Astrocyte (in vitro differentiated cells and primary cell): ENCODE measurements around the gene DIRAS1. TPM values are rescaled to one million over a fixed set of nuclear protein-coding genes. Genes with fewer than 3 reads are reported as not detected.

Source experiments
- DNase-seq: peaks from one replicate; pipeline ENCODE4 v3.0.0-alpha.2; 2010; ENCODE audit warnings: low read depth
- FAIRE-seq: peaks from 2 replicates; lab custom pipeline; 2011; peaks lifted over from hg19 to GRCh38; lab: Jason Lieb, UNC
- H2AFZ ChIP-seq: 2 replicates; pipeline ENCODE4 v1.6.0; 2012; ENCODE audit warnings: low read depth, low read length, inconsistent platforms
- H3K27ac ChIP-seq: 2 replicates; pipeline ENCODE4 v1.5.1; 2011; ENCODE audit warnings: low read depth, low read length, inconsistent platforms
- H3K27me3 ChIP-seq: 2 replicates; pipeline ENCODE4 v1.6.0; 2011; ENCODE audit warnings: low read length, inconsistent platforms; ENCODE audit not compliant: insufficient read depth
- H3K36me3 ChIP-seq: 2 replicates; pipeline ENCODE4 v1.5.1; 2011; ENCODE audit warnings: low read length, inconsistent platforms; ENCODE audit not compliant: insufficient read depth
- H3K4me1 ChIP-seq: 2 replicates; pipeline ENCODE4 v1.5.1; 2011; ENCODE audit warnings: low read length, inconsistent platforms; ENCODE audit not compliant: insufficient read depth
- H3K4me2 ChIP-seq: 2 replicates; pipeline ENCODE4 v1.6.0; 2012; ENCODE audit warnings: low read length, inconsistent platforms
- H3K4me3 ChIP-seq: 2 replicates; pipeline ENCODE4 v1.5.1; 2011; ENCODE audit warnings: low read depth, mild to moderate bottlenecking, low read length, inconsistent platforms; ENCODE audit not compliant: insufficient read depth
- H3K79me2 ChIP-seq: 2 replicates; pipeline ENCODE4 v1.6.0; 2012; ENCODE audit warnings: mild to moderate bottlenecking, low read length, inconsistent platforms; ENCODE audit not compliant: insufficient read depth
- H3K9ac ChIP-seq: 2 replicates; pipeline ENCODE4 v1.6.0; 2012; ENCODE audit warnings: mild to moderate bottlenecking, low read length, inconsistent platforms
- H3K9me3 ChIP-seq: 2 replicates; pipeline ENCODE4 v1.5.1; 2012; ENCODE audit warnings: low read depth, mild to moderate bottlenecking, low read length, inconsistent platforms; ENCODE audit not compliant: insufficient read depth
- H4K20me1 ChIP-seq: 2 replicates; pipeline ENCODE4 v1.6.0; 2012; ENCODE audit warnings: low read length, inconsistent platforms; ENCODE audit not compliant: insufficient read depth
- H3K27ac Mint-ChIP-seq: one replicate; pipeline ENCODE4 v1.8.0; 2021; ENCODE audit warnings: mild to moderate bottlenecking, mixed read lengths; ENCODE audit not compliant: unreplicated experiment
- H3K27me3 Mint-ChIP-seq: one replicate; pipeline ENCODE4 v1.8.0; 2021; ENCODE audit warnings: low read depth, mixed read lengths; ENCODE audit not compliant: unreplicated experiment
- H3K36me3 Mint-ChIP-seq: one replicate; pipeline ENCODE4 v1.8.0; 2021; ENCODE audit warnings: low read depth, mixed read lengths; ENCODE audit not compliant: unreplicated experiment
- H3K4me1 Mint-ChIP-seq: one replicate; pipeline ENCODE4 v1.8.0; 2021; ENCODE audit warnings: low read depth, mixed read lengths; ENCODE audit not compliant: unreplicated experiment
- H3K4me3 Mint-ChIP-seq: one replicate; pipeline ENCODE4 v1.8.0; 2021; ENCODE audit warnings: mild to moderate bottlenecking, moderate library complexity, mixed read lengths; ENCODE audit not compliant: unreplicated experiment
- H3K9me3 Mint-ChIP-seq: one replicate; pipeline ENCODE4 v1.8.0; 2021; ENCODE audit warnings: mild to moderate bottlenecking, mixed read lengths; ENCODE audit not compliant: unreplicated experiment
- CTCF ChIP-seq: IDR thresholded peaks from 2 replicates; pipeline ENCODE4 v1.5.1; 2011; ENCODE audit warnings: low read depth, mild to moderate bottlenecking, inconsistent platforms, low read length, moderate library complexity; ENCODE audit not compliant: insufficient read depth
- EZH2 ChIP-seq: IDR thresholded peaks from 2 replicates; pipeline ENCODE4 v1.6.1; 2012; ENCODE audit warnings: mild to moderate bottlenecking, low read length, inconsistent platforms; ENCODE audit not compliant: insufficient read depth
- total RNA-seq: library from RNA; stranded (reverse); gene quantifications from 2 replicates; pipeline ENCODE4 v1.2.1, GENCODE V29; 2021

The DIRAS1 gene
- total RNA-seq, 1 donor from 2014 or later = 5.9 TPM

GRCh38 chr19:2719920-2720776, 1.0 kb downstream of the DIRAS1 start:
- Mint-ChIP-seq H3K27me3 (peaks cover 14% of the 10 kb centered on the region), H3K36me3 (peaks cover 6% of the 10 kb centered on the region), H3K9me3 (peaks cover 8% of the 10 kb centered on the region), H3K4me3 (peak overlapping the region; percentile 73), H3K27ac (no peak overlapping the region), H3K4me1 (no peaks in the 10 kb centered on the region)
- Histone ChIP-seq H3K79me2 (no peaks in the 10 kb centered on the region), H3K4me3 (no peak overlapping the region), H3K36me3 (no peaks in the 10 kb centered on the region), H3K4me1 (peaks cover 22% of the 10 kb centered on the region), H3K9me3 (peaks cover 6% of the 10 kb centered on the region), H3K4me2 (peak overlapping the region; percentile 72), H3K27ac (no peak overlapping the region), H4K20me1 (no peaks in the 10 kb centered on the region), H3K9ac (no peak overlapping the region), H3K27me3 (no peaks in the 10 kb centered on the region), H2AFZ (no peak overlapping the region)
- peak; percentile 8 for DNase-seq
- TF ChIP-seq EZH2 (no peak), CTCF (no peak)
- no peak for FAIRE-seq

GRCh38 chr19:2719232-2719735, 1.9 kb downstream of the DIRAS1 start:
- H3K4me3 Mint-ChIP-seq = no peak overlapping the region
- no peak for TF ChIP-seq EZH2
- no peak for TF ChIP-seq CTCF
- peaks cover 14% of the 10 kb centered on the region for H3K27me3 Mint-ChIP-seq
- H3K4me1 Mint-ChIP-seq = no peaks in the 10 kb centered on the region
- FAIRE-seq (no peak), DNase-seq (no peak)
- H3K79me2 ChIP-seq = no peaks in the 10 kb centered on the region
- H3K9me3 ChIP-seq = peaks cover 8% of the 10 kb centered on the region
- no peak overlapping the region for H3K4me3 ChIP-seq
- H3K36me3 ChIP-seq = no peaks in the 10 kb centered on the region
- H3K27ac Mint-ChIP-seq = no peak overlapping the region
- H3K9ac ChIP-seq = no peak overlapping the region
- H3K36me3 Mint-ChIP-seq = peaks cover 8% of the 10 kb centered on the region
- H3K27ac ChIP-seq = no peak overlapping the region
- peaks cover 10% of the 10 kb centered on the region for H3K9me3 Mint-ChIP-seq
- H3K4me2 ChIP-seq = no peak overlapping the region
- no peaks in the 10 kb centered on the region for H4K20me1 ChIP-seq
- no peaks in the 10 kb centered on the region for H3K27me3 ChIP-seq
- H2AFZ ChIP-seq = no peak overlapping the region
- peaks cover 22% of the 10 kb centered on the region for H3K4me1 ChIP-seq
